MCF 10A (cell line): ENCODE data around the gene CCNJL. TPM values are rescaled to one million over a fixed set of nuclear protein-coding genes. Genes with fewer than 3 reads are reported as not detected.

Source experiments
- BruUV-seq: library from RNA; stranded (reverse); fragments of 400-500 nt; replicated peaks from 2 replicates; lab custom pipeline; 2021; lab: Mats Ljungman, UMichigan
- CTCF ChIA-PET: fragments of 300-600 bp; sonication (Branson Sonifier 250); formaldehyde crosslinking; extraction: SDS; loops from one replicate; lab custom pipeline; 2021; ENCODE audit warnings: antibody characterized with exemption, inconsistent platforms; lab: Yijun Ruan, JAX
- POLR2A ChIA-PET: fragments of 300-600, 350-650 bp; sonication (Branson Sonifier 250); formaldehyde crosslinking; extraction: SDS; loops from one replicate; lab custom pipeline; 2020; ENCODE audit warnings: antibody characterized with exemption, inconsistent platforms; lab: Yijun Ruan, JAX
- DNase-seq: peaks from one replicate; pipeline ENCODE4 v3.0.0-alpha.2; 2018; ENCODE audit not compliant: unreplicated experiment
- H3K27ac Mint-ChIP-seq: one replicate; pipeline ENCODE4 v1.8.0; 2022; ENCODE audit warnings: mild to moderate bottlenecking, low read depth, mixed read lengths; ENCODE audit not compliant: unreplicated experiment
- H3K27me3 Mint-ChIP-seq: one replicate; pipeline ENCODE4 v1.8.0; 2022; ENCODE audit warnings: mixed read lengths; ENCODE audit not compliant: insufficient read depth, unreplicated experiment
- H3K36me3 Mint-ChIP-seq: one replicate; pipeline ENCODE4 v1.8.0; 2022; ENCODE audit warnings: mild to moderate bottlenecking, moderate library complexity, mixed read lengths; ENCODE audit not compliant: insufficient read depth, unreplicated experiment
- H3K4me1 Mint-ChIP-seq: one replicate; pipeline ENCODE4 v1.8.0; 2022; ENCODE audit warnings: mixed read lengths; ENCODE audit not compliant: insufficient read depth, unreplicated experiment
- H3K4me3 Mint-ChIP-seq: one replicate; pipeline ENCODE4 v1.8.0; 2022; ENCODE audit warnings: mild to moderate bottlenecking, moderate library complexity, mixed read lengths; ENCODE audit not compliant: unreplicated experiment
- H3K9me3 Mint-ChIP-seq: one replicate; pipeline ENCODE4 v1.8.0; 2022; ENCODE audit warnings: mixed read lengths; ENCODE audit not compliant: unreplicated experiment
- intact Hi-C: fragments of 100-400 bp; cut with micrococcal nuclease; formaldehyde crosslinking; loops from 2 replicates; pipeline ENCODE4 v1.14.1; 2022
- total RNA-seq: library from RNA; stranded (reverse); gene quantifications from 2 replicates; pipeline ENCODE4 v1.2.3, GENCODE V29; 2022
- TF ChIP-seq, protein P1 (sequence below): fragments of 200-600 bp; IDR thresholded peaks from one replicate; pipeline ENCODE4 v1.8.0; 2022; ENCODE audit warnings: antibody characterized with exemption, mild to moderate bottlenecking; ENCODE audit not compliant: unreplicated experiment

Gene CCNJL
- total RNA-seq, 1 experiment from 2014 or later = 3.6 TPM

DNA sequence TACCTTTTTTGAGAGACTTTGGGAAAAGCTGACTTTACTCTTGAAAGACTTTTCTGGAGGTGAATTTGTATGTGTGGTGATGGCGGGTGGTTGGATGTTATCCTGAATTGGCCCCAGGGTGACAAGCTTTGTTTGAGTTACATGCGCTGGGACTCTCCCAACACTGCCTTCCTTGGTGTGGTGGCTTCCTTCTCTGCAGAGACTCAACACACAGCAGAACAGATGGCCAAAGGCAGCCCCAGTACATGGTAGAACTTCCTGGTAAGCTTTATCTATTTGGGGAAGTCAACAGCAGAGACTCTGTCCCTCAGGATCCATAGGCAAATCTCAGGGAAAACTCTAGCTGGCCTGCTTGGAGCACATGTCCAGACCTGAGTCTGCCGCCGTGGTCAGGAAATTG, 39.9 kb upstream of the CCNJL start:
- CTCF ChIA-PET = interaction anchor here (0.7 to 1.9 kb wide), 7 partner anchors 9 to 330 kb away, joined by 3 to 13 read pairs (median 5); no protein-coding TSS in a partner anchor

DNA sequence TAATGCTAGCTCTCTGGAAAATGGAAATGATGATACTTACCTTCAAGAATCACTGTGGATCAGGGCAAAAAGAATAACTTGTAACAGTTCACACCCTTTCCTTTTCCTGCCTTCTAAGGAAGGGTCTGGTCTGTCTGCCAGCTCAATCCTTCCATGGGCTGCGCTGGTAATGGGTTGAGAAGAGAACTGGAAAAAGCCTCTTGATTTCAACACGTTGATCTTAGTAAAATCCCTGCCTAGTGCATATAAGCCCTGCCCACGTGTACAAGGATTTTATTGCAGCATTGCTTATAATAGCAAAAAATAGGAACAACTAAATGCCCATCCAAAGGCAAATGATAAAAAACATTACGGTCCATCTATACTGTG, 37.6 kb upstream of the CCNJL start:
- intact Hi-C loops = no loop called here
- CTCF ChIA-PET = interaction anchor here (1.0 to 9.8 kb wide), 5 partner anchors 40 to 327 kb away, joined by 3 to 317 read pairs (median 48); no protein-coding TSS in a partner anchor
- Mint-ChIP-seq H3K36me3 (no peaks in the 10 kb centered on the region), H3K27ac (no peak overlapping the region), H3K9me3 (no peaks in the 10 kb centered on the region), H3K4me3 (no peak overlapping the region), H3K4me1 (no peaks in the 10 kb centered on the region), H3K27me3 (no peaks in the 10 kb centered on the region)
- no peak for DNase-seq
- POLR2A ChIA-PET = interaction anchor here (0.6 kb wide), 1 partner anchor 77 kb away, joined by 6 read pairs; no protein-coding TSS in a partner anchor
- BruUV-seq = no TSS peak
- TF ChIP-seq, protein P1, sequence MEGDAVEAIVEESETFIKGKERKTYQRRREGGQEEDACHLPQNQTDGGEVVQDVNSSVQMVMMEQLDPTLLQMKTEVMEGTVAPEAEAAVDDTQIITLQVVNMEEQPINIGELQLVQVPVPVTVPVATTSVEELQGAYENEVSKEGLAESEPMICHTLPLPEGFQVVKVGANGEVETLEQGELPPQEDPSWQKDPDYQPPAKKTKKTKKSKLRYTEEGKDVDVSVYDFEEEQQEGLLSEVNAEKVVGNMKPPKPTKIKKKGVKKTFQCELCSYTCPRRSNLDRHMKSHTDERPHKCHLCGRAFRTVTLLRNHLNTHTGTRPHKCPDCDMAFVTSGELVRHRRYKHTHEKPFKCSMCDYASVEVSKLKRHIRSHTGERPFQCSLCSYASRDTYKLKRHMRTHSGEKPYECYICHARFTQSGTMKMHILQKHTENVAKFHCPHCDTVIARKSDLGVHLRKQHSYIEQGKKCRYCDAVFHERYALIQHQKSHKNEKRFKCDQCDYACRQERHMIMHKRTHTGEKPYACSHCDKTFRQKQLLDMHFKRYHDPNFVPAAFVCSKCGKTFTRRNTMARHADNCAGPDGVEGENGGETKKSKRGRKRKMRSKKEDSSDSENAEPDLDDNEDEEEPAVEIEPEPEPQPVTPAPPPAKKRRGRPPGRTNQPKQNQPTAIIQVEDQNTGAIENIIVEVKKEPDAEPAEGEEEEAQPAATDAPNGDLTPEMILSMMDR = no peak

More for the DNA sequence above, 39.9 kb upstream of the CCNJL start:
- H3K4me1 Mint-ChIP-seq = no peaks in the 10 kb centered on the region
- no TSS peak for BruUV-seq
- intact Hi-C loops = no loop called here
- H3K27ac Mint-ChIP-seq = no peak overlapping the region
- no peaks in the 10 kb centered on the region for H3K36me3 Mint-ChIP-seq
- POLR2A ChIA-PET = interaction anchor here (0.8 kb wide), 1 partner anchor 18 kb away, joined by 3 read pairs; the partner anchor contains the start of gene C1QTNF2
- DNase-seq = no peak
- H3K27me3 Mint-ChIP-seq = no peaks in the 10 kb centered on the region
- no peak overlapping the region for H3K4me3 Mint-ChIP-seq
- TF ChIP-seq, protein P1 = no peak
- H3K9me3 Mint-ChIP-seq = no peaks in the 10 kb centered on the region

DNA sequence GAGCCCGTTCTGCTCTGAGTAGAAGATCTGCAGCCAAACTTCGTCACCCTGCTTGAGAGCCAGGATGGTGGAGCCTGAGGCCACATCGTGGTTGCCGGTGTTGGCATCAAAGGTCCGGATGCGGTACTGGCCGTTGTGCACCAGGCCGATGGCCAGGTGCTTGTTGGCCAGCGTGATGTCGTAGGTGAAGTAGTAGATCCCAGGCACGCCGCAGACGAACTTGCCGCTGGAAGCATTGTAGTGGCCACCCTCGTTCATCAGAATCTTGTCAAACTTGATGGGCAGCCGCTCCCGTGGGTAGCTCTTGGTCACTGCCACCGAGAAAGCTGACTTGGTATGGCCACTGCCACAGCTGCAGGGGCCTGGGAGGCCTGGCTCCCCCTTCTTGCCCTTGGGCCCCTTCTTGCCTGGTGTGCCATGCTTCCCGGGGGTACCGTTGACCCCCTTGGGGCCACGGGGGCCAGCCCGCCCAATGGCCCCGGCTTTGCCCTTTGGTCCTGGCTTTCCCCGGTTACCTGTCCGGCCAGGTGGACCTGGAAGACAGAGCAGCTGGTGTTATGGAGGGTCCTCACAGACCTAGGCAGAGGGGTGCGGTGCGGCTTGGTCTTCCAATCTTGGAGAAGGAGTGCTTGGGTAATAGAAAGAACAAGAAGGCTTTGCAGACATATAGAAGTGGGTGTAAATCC, 37.0 kb upstream of the CCNJL start:
- CTCF ChIA-PET = interaction anchor here (1.0 to 9.8 kb wide), 6 partner anchors 11 to 326 kb away, joined by 3 to 317 read pairs (median 26); no protein-coding TSS in a partner anchor
- POLR2A ChIA-PET = no interaction called here
- intact Hi-C loops = no loop called here

DNA sequence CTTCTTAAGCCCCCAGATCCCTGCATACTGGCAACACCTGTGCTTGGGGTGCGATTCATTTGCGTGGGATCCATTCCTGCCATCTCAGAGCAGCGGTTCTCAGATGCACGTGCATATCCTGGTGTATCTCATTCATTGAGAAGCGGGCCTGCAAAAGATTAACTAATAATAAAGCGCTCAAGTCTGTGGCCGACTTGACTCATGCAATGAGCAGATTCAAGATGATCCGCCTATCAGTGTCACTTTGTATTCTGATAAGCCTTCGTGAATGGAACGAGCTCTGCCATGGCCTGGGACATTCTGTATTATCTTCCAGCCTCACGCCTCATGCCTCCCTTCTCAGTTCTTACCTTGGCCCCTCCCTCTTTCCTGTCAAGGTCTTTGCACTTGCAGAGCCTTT, 35.7 kb upstream of the CCNJL start:
- ChIA-PET CTCF (interaction anchor here (0.6 to 9.8 kb wide), 10 partner anchors 12 to 325 kb away, joined by 3 to 317 read pairs (median 4); no protein-coding TSS in a partner anchor), POLR2A (no interaction called here)
- no peak overlapping the region for H3K27ac Mint-ChIP-seq
- BruUV-seq = no TSS peak
- intact Hi-C loops = no loop called here
- H3K36me3 Mint-ChIP-seq = peaks cover 6% of the 10 kb centered on the region
- H3K9me3 Mint-ChIP-seq = no peaks in the 10 kb centered on the region
- no peaks in the 10 kb centered on the region for H3K4me1 Mint-ChIP-seq
- TF ChIP-seq, protein P1 = no peak
- H3K27me3 Mint-ChIP-seq = no peaks in the 10 kb centered on the region
- H3K4me3 Mint-ChIP-seq = no peak overlapping the region
- DNase-seq = no peak

More for the DNA sequence above, 37.0 kb upstream of the CCNJL start:
- Mint-ChIP-seq H3K36me3 (no peaks in the 10 kb centered on the region), H3K4me3 (no peak overlapping the region), H3K9me3 (no peaks in the 10 kb centered on the region), H3K27ac (no peak overlapping the region), H3K4me1 (no peaks in the 10 kb centered on the region), H3K27me3 (no peaks in the 10 kb centered on the region)
- no TSS peak for BruUV-seq
- DNase-seq = no peak
- TF ChIP-seq, protein P1 = no peak
